HepG2 (cell line): ENCODE measurements around the gene LRRC10B. TPM values are rescaled to one million over a fixed set of nuclear protein-coding genes. Genes with fewer than 3 reads are reported as not detected.

Experiments used
- ATAC-seq: fragments of 200-7000 bp; cut with Tn5 transposase; 3 replicates; pipeline ENCODE4 v1.9.1; 2020; ENCODE audit warnings: mild to moderate bottlenecking, moderate library complexity
- BruUV-seq: library from RNA; stranded (reverse); fragments of 400-500 nt; replicated peaks from 2 replicates; lab custom pipeline; 2021; lab: Mats Ljungman, UMichigan
- CTCF ChIA-PET: fragments of 300-600 bp; formaldehyde crosslinking; extraction: SDS; loops from one replicate; lab custom pipeline; 2021; ENCODE audit warnings: low total read pairs, inconsistent platforms, low intra/inter-chr PET ratio; lab: Yijun Ruan, JAX
- POLR2A ChIA-PET: fragments of 350-600 bp; sonication (Branson Sonifier 250); formaldehyde crosslinking; loops from one replicate; lab custom pipeline; 2020; ENCODE audit warnings: antibody characterized with exemption, inconsistent platforms; lab: Yijun Ruan, JAX
- DNase-seq: peaks from one replicate; pipeline ENCODE4 v3.0.0-alpha.2; 2015; ENCODE audit warnings: low spot score
- FAIRE-seq: peaks from 3 replicates; lab custom pipeline; 2011; peaks lifted over from hg19 to GRCh38; lab: Jason Lieb, UNC
- H2AFZ ChIP-seq: one replicate; pipeline ENCODE4 v1.6.1; 2011; ENCODE audit warnings: low read length, inconsistent platforms
- H3K27ac ChIP-seq: fragments of 300-600 bp; 3 replicates; pipeline ENCODE4 v1.8.0; 2011; ENCODE audit warnings: mixed run types, mild to moderate bottlenecking, mixed read lengths, low read length, inconsistent platforms; ENCODE audit not compliant: insufficient read depth; ENCODE audit errors: extremely low read length
- H3K27me3 ChIP-seq, 2 experiments: fragments of 200-600 bp in 1 of 2; 2 replicates in 1 of 2; 3 replicates in 1 of 2; pipeline versions ENCODE4 v1.6.0 to v1.8.0; 2011; ENCODE audit warnings: low read length in 2 of 2, mild to moderate bottlenecking in 2 of 2, moderate library complexity in 2 of 2, inconsistent platforms in 1 of 2; ENCODE audit not compliant: insufficient read depth in 2 of 2, control insufficient read depth in 1 of 2
- H3K36me3 ChIP-seq, 2 experiments: fragments of 200-600 bp in 1 of 2; replicated peaks in 1 of 2; 2 replicates in 1 of 2; 3 replicates in 1 of 2; pipeline versions ENCODE4 v1.5.1 to v1.8.0; 2011; ENCODE audit warnings: low read length in 2 of 2, inconsistent platforms in 1 of 2; ENCODE audit not compliant: insufficient read depth in 2 of 2, control insufficient read depth in 1 of 2
- H3K4me1 ChIP-seq: 2 replicates; pipeline ENCODE4 v1.5.1; 2012; ENCODE audit warnings: low read length, inconsistent platforms; ENCODE audit not compliant: insufficient read depth
- H3K4me2 ChIP-seq: 2 replicates; pipeline ENCODE4 v1.6.0; 2011; ENCODE audit warnings: low read depth, low read length, inconsistent platforms
- H3K4me3 ChIP-seq, 3 experiments: fragments of 200-600 bp in 1 of 3; sonication (generic), shearing (Covaris generic) in 1 of 3; replicated peaks in 1 of 3; 2 replicates each; pipeline ENCODE4 v1.5.1; 2011 to 2016; ENCODE audit warnings: low read length in 3 of 3, inconsistent platforms in 2 of 3, low read depth in 2 of 3, mild to moderate bottlenecking in 2 of 3, control low read depth in 1 of 3, mixed read lengths in 1 of 3; ENCODE audit not compliant: insufficient read depth in 1 of 3
- H3K79me2 ChIP-seq: one replicate; pipeline ENCODE4 v1.6.1; 2011; ENCODE audit warnings: low read length, inconsistent platforms; ENCODE audit not compliant: insufficient read depth
- H3K9ac ChIP-seq: 2 replicates; pipeline ENCODE4 v1.6.0; 2011; ENCODE audit warnings: mild to moderate bottlenecking, low read depth, low read length, inconsistent platforms; ENCODE audit not compliant: insufficient read depth
- H3K9me3 ChIP-seq: 2 replicates; pipeline ENCODE4 v1.5.1; 2012; ENCODE audit warnings: mild to moderate bottlenecking, low read length
- H4K20me1 ChIP-seq: 2 replicates; pipeline ENCODE4 v1.6.0; 2011; ENCODE audit warnings: inconsistent platforms, mild to moderate bottlenecking, low read length, moderate library complexity; ENCODE audit not compliant: insufficient read depth
- GZF1 ChIP-seq: sonication (generic); formaldehyde crosslinking; IDR thresholded peaks from 2 replicates; pipeline ENCODE4 v1.5.1; 2020; ENCODE audit warnings: mild to moderate bottlenecking, missing genetic modification reagents
- HNRNPLL ChIP-seq: fragments of 200-400 bp; formaldehyde crosslinking; IDR thresholded peaks from 2 replicates; pipeline ENCODE4 v1.6.1; 2017; ENCODE audit warnings: mild to moderate bottlenecking, low read depth, low read length; ENCODE audit not compliant: poor library complexity, severe bottlenecking
- HOXA9 ChIP-seq: sonication (generic); formaldehyde crosslinking; IDR thresholded peaks from 2 replicates; pipeline ENCODE4 v1.8.1; 2022; ENCODE audit warnings: missing genetic modification reagents, mild to moderate bottlenecking, moderate library complexity, borderline replicate concordance
- MIER2 ChIP-seq: IDR thresholded peaks from 2 replicates; pipeline ENCODE4 v1.6.1; 2016; ENCODE audit warnings: missing biosample characterization, missing genetic modification reagents
- MTA1 ChIP-seq: sonication (generic); formaldehyde crosslinking; IDR thresholded peaks from 2 replicates; pipeline ENCODE4 v1.4.0; 2020; ENCODE audit warnings: missing genetic modification reagents, mild to moderate bottlenecking, borderline replicate concordance
- RNF2 ChIP-seq: fragments of 450-650 bp; conservative IDR thresholded peaks from 2 replicates; pipeline ENCODE4 v1.6.1; 2016; ENCODE audit warnings: low read depth
- SATB2 ChIP-seq: sonication (generic); formaldehyde crosslinking; IDR thresholded peaks from 2 replicates; pipeline ENCODE4 v1.5.0; 2020; ENCODE audit warnings: missing genetic modification reagents
- SMAD9 ChIP-seq: sonication (generic); formaldehyde crosslinking; IDR thresholded peaks from 2 replicates; pipeline ENCODE4 v1.5.1; 2020; ENCODE audit warnings: mild to moderate bottlenecking, missing genetic modification reagents
- SOX5 ChIP-seq: IDR thresholded peaks from 2 replicates; pipeline ENCODE4 v1.6.1; 2016; ENCODE audit warnings: borderline replicate concordance
- SPEN ChIP-seq: sonication (generic); formaldehyde crosslinking; IDR thresholded peaks from 2 replicates; pipeline ENCODE4 v1.5.1; 2020; ENCODE audit warnings: low read depth, mild to moderate bottlenecking, missing genetic modification reagents
- SUZ12 ChIP-seq: fragments of 150-350 bp; IDR thresholded peaks from 2 replicates; pipeline ENCODE4 v1.6.1; 2014; ENCODE audit warnings: low read depth, low read length
- ZNF234 ChIP-seq: sonication (generic); formaldehyde crosslinking; conservative IDR thresholded peaks from 2 replicates; pipeline ENCODE4 v1.5.1; 2020; ENCODE audit warnings: mild to moderate bottlenecking, missing genetic modification reagents
- ZNF550 ChIP-seq: sonication (generic); formaldehyde crosslinking; IDR thresholded peaks from 2 replicates; pipeline ENCODE4 v1.4.0; 2020; ENCODE audit warnings: mild to moderate bottlenecking, missing genetic modification reagents, borderline replicate concordance
- ZNF570 ChIP-seq: sonication (generic); formaldehyde crosslinking; IDR thresholded peaks from 2 replicates; pipeline ENCODE4 v1.4.0; 2020; ENCODE audit warnings: mild to moderate bottlenecking, missing genetic modification reagents, borderline replicate concordance
- ZNF616 ChIP-seq: sonication (generic); formaldehyde crosslinking; IDR thresholded peaks from 2 replicates; pipeline ENCODE4 v1.5.0; 2020; ENCODE audit warnings: low read depth, mild to moderate bottlenecking, missing genetic modification reagents
- ZNF788 ChIP-seq: sonication (generic); formaldehyde crosslinking; IDR thresholded peaks from 2 replicates; pipeline ENCODE4 v1.5.0; 2020; ENCODE audit warnings: mild to moderate bottlenecking, missing genetic modification reagents, borderline replicate concordance
- WGBS: methylation state at CpG from one replicate; pipeline ENCODE4 v1.1.6; 2017; ENCODE audit warnings: low lambda C conversion rate; 5-methylcytosine and 5-hydroxymethylcytosine counted together
- in situ Hi-C: cut with HindIII; loops from 2 replicates; pipeline ENCODE4 v1.10.0; 2017; ENCODE audit warnings: low pct_unique_long_range_greater_than_20kb; ENCODE audit not compliant: extremely low pct_ligation_motif_present
- intact Hi-C: fragments of 100-400 bp; cut with micrococcal nuclease; formaldehyde crosslinking; loops from one replicate; pipeline ENCODE4 v1.10.0; 2022; ENCODE audit not compliant: unreplicated experiment
- polyA plus RNA-seq, 8 experiments: library from polyadenylated mRNA; depleted of rRNA in 3 of 8; stranded (reverse) in 7 of 8; unstranded in 1 of 8; fragments of >200 nt; fragmentation: Illumina TruSeq in 4 of 8; extraction: Trizol in 4 of 8; gene quantifications; 2 replicates each; pipeline versions ENCODE4 v1.2.1 to v1.2.3, GENCODE V29; 2011 to 2016; ENCODE audit warnings: low read depth in 4 of 8, missing spikeins in 1 of 8, mixed read lengths in 1 of 8; ENCODE audit not compliant: insufficient read depth in 1 of 8
- total RNA-seq, 5 experiments: library from RNA; depleted of rRNA; stranded (reverse); fragments of >200 nt; fragmentation: Illumina TruSeq; extraction: Trizol; gene quantifications; 2 replicates each; pipeline ENCODE4 v1.2.3, GENCODE V29; 2016; ENCODE audit warnings: low read depth in 1 of 5

LRRC10B gene
- total and polyA plus RNA-seq, 2 of the 13 experiments (the other 11 are each of a cell fraction or from before 2014, with no cell fraction given), result not detected

DNA sequence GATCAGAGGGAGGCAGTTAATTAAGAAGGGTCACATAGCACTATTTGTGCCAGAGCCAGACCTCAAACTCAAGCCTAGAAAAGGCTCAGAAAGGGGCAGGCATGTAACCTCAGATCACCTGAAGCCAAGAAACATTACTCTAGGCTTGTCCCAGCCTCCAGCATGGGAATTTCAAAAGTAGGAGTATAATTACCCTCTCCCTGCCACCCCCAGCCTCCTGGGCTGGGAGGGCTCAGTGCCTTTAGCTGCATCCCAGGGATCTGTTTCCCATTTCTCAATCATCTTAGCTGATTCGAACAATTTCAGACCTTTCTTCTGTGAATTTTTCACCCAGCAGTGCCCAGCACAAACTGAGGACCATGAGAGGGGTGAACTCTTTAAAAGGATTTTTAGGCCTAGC lies 33.1 kb upstream of the LRRC10B start:
- no peak for ATAC-seq
- CTCF ChIA-PET, result interaction anchor here (5.8 kb wide), 1 partner anchor 40 kb away, joined by 87 read pairs; no protein-coding TSS in a partner anchor

GRCh38 chr11:61476371-61476770 lies 32.2 kb upstream of the LRRC10B start:
- Histone ChIP-seq H3K27ac (no peak overlapping the region), H3K36me3 (no peaks in the 10 kb centered on the region), H3K4me3 (no peak overlapping the region), H4K20me1 (no peaks in the 10 kb centered on the region), H3K79me2 (no peaks in the 10 kb centered on the region), H2AFZ (no peak overlapping the region), H3K9ac (no peak overlapping the region), H3K9me3 (no peaks in the 10 kb centered on the region), H3K4me2 (no peak overlapping the region), H3K27me3 (peaks cover 2 to 12% of the 10 kb centered on the region in 2 experiments; a peak in 4 of 5 replicates), H3K4me1 (peaks cover 16% of the 10 kb centered on the region)
- intact Hi-C loops (loop anchor here (2.0 kb wide), 1 partner anchor 162 kb away; no protein-coding TSS in a partner anchor), in situ Hi-C loops (loop anchor here (5.0 kb wide), 2 partner anchors 41 to 161 kb away; no protein-coding TSS in a partner anchor)
- ChIA-PET CTCF (interaction anchor here (5.8 kb wide), 1 partner anchor 39 kb away, joined by 87 read pairs; no protein-coding TSS in a partner anchor), POLR2A (interaction anchor here (1.0 kb wide), 1 partner anchor 13 kb away, joined by 3 read pairs; no protein-coding TSS in a partner anchor)
- DNase-seq, result no peak
- no peak for FAIRE-seq
- 38% methylated on average over 1 of the region's 3 CpGs for WGBS
- no peak for ATAC-seq
- BruUV-seq, result no TSS peak
- TF ChIP-seq SATB2 (CRISPR knock-in tag), result no peak
- TF ChIP-seq RNF2, result no peak
- no peak for TF ChIP-seq HOXA9
- TF ChIP-seq ZNF234 (CRISPR knock-in tag), result no peak
- TF ChIP-seq ZNF550 (CRISPR knock-in tag), result no peak
- TF ChIP-seq ZNF788 (CRISPR knock-in tag), result no peak
- TF ChIP-seq SOX5, result no peak
- no peak for TF ChIP-seq ZNF616 (CRISPR knock-in tag)
- no peak for TF ChIP-seq SPEN (CRISPR knock-in tag)

More for the DNA sequence above, 33.1 kb upstream of the LRRC10B start:
- peaks cover 11% of the 10 kb centered on the region for H3K4me1 ChIP-seq
- WGBS, result 82% methylated on average over 1 of the region's 1 CpG
- no peak overlapping the region for H2AFZ ChIP-seq
- POLR2A ChIA-PET, result no interaction called here
- H3K27me3 ChIP-seq, result peaks cover 0 to 3% of the 10 kb centered on the region in 2 experiments; a peak in 1 of 5 replicates
- FAIRE-seq (no peak), DNase-seq (no peak)
- no peak overlapping the region for H3K4me2 ChIP-seq
- in situ Hi-C loops, result loop anchor here (5.0 kb wide), 2 partner anchors 42 to 162 kb away; no protein-coding TSS in a partner anchor
- intact Hi-C loops, result no loop called here
- no peak overlapping the region for H3K9ac ChIP-seq
- no peak for TF ChIP-seq SMAD9 (CRISPR knock-in tag)
- no peak for TF ChIP-seq ZNF570
- TF ChIP-seq GZF1, result no peak
- TF ChIP-seq SUZ12, result no peak
- no peak for TF ChIP-seq MTA1 (CRISPR knock-in tag)
- TF ChIP-seq MIER2 (CRISPR knock-in tag), result no peak
- no peak for TF ChIP-seq HNRNPLL
- no peaks in the 10 kb centered on the region for H4K20me1 ChIP-seq
- H3K9me3 ChIP-seq, result no peaks in the 10 kb centered on the region
- no TSS peak for BruUV-seq
- no peaks in the 10 kb centered on the region for H3K36me3 ChIP-seq
- no peak overlapping the region for H3K27ac ChIP-seq
- H3K79me2 ChIP-seq, result no peaks in the 10 kb centered on the region
- H3K4me3 ChIP-seq, result no peak overlapping the region
